Skeletal muscle satellite cell (primary cell): ENCODE results near the gene DCC.

ENCODE experiments used
- H3K27me3 ChIP-seq: 2 replicates; pipeline ENCODE4 v1.7.0; 2013; ENCODE audit warnings: low read length; ENCODE audit not compliant: control insufficient read depth, insufficient read depth
- H3K36me3 ChIP-seq: 2 replicates; pipeline ENCODE4 v1.7.0; 2013; ENCODE audit warnings: mild to moderate bottlenecking, control low read depth, low read length; ENCODE audit not compliant: insufficient read depth
- H3K4me1 ChIP-seq: 2 replicates; pipeline ENCODE4 v1.7.0; 2013; ENCODE audit warnings: low read length; ENCODE audit not compliant: control insufficient read depth, insufficient read depth
- H3K4me2 ChIP-seq: 2 replicates; pipeline ENCODE4 v1.7.0; 2013; ENCODE audit warnings: mild to moderate bottlenecking, low read length
- H3K4me3 ChIP-seq: 2 replicates; pipeline ENCODE4 v1.7.0; 2013; ENCODE audit warnings: low read length
- H3K9ac ChIP-seq: 2 replicates; pipeline ENCODE4 v1.7.0; 2013; ENCODE audit warnings: mild to moderate bottlenecking, low read depth, low read length, moderate library complexity
- H3K9me3 ChIP-seq: replicated peaks from 2 replicates; pipeline ENCODE4 v1.7.0; 2013; ENCODE audit warnings: mild to moderate bottlenecking, control low read depth, low read length

Gene DCC

DNA sequence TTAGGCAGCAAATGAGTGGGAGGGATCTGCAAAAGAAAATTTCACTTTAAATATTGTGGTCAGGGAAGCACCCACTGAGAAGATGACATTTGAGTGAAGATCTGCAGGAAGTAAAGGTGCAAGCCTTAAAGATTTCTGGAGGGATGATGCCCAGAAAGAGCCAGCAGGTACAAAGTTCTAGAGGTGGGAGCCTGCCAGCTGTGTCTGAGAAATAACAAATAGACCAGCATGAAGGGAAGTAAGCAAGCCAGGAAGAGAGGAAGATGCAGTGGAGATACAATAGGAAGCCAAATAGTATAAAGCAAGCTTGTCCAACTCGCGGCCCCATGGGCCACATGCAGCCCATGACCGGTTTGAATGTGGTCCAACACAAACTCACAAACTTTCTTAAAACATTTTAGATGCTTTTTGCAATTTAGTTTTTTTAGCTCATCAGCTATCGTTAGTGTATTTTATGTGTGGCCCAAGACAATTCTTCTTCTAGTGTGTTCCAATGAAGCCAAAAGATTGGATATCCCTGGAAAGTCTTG, 489.9 kb downstream of the DCC start:
- Histone ChIP-seq H3K4me3 (no peak overlapping the region), H3K36me3 (no peaks in the 10 kb centered on the region), H3K9ac (no peak overlapping the region), H3K9me3 (no peaks in the 10 kb centered on the region), H3K27me3 (no peaks in the 10 kb centered on the region), H3K4me1 (no peaks in the 10 kb centered on the region), H3K4me2 (no peak overlapping the region)

GRCh38 chr18:52844323-52844722, 504.3 kb downstream of the DCC start:
- H3K9ac ChIP-seq, result no peak overlapping the region
- H3K4me3 ChIP-seq, result no peak overlapping the region
- no peaks in the 10 kb centered on the region for H3K4me1 ChIP-seq
- no peaks in the 10 kb centered on the region for H3K27me3 ChIP-seq
- no peak overlapping the region for H3K4me2 ChIP-seq
- H3K9me3 ChIP-seq, result peaks cover 13% of the 10 kb centered on the region
- no peaks in the 10 kb centered on the region for H3K36me3 ChIP-seq

GRCh38 chr18:52845036-52845435, 505.0 kb downstream of the DCC start:
- Histone ChIP-seq H3K4me3 (no peak overlapping the region), H3K9me3 (peaks cover 13% of the 10 kb centered on the region), H3K27me3 (no peaks in the 10 kb centered on the region), H3K4me1 (no peaks in the 10 kb centered on the region), H3K9ac (no peak overlapping the region), H3K36me3 (no peaks in the 10 kb centered on the region), H3K4me2 (no peak overlapping the region)

- no peaks in the 10 kb centered on the region for H3K27me3 ChIP-seq
- H3K9ac ChIP-seq, result no peak overlapping the region
- H3K4me3 ChIP-seq, result no peak overlapping the region
- H3K4me2 ChIP-seq, result no peak overlapping the region
- no peaks in the 10 kb centered on the region for H3K36me3 ChIP-seq
- no peaks in the 10 kb centered on the region for H3K4me1 ChIP-seq
- peaks cover 5% of the 10 kb centered on the region for H3K9me3 ChIP-seq
These were observed 510.1 kb downstream of the DCC start for GRCh38 chr18:52850031-52850560.

GRCh38 chr18:52861558-52861957, 521.6 kb downstream of the DCC start:
- peaks cover 8% of the 10 kb centered on the region for H3K9me3 ChIP-seq
- no peak overlapping the region for H3K9ac ChIP-seq
- H3K36me3 ChIP-seq, result no peaks in the 10 kb centered on the region
- H3K4me1 ChIP-seq, result no peaks in the 10 kb centered on the region
- no peaks in the 10 kb centered on the region for H3K27me3 ChIP-seq
- H3K4me2 ChIP-seq, result no peak overlapping the region
- H3K4me3 ChIP-seq, result no peak overlapping the region

DNA sequence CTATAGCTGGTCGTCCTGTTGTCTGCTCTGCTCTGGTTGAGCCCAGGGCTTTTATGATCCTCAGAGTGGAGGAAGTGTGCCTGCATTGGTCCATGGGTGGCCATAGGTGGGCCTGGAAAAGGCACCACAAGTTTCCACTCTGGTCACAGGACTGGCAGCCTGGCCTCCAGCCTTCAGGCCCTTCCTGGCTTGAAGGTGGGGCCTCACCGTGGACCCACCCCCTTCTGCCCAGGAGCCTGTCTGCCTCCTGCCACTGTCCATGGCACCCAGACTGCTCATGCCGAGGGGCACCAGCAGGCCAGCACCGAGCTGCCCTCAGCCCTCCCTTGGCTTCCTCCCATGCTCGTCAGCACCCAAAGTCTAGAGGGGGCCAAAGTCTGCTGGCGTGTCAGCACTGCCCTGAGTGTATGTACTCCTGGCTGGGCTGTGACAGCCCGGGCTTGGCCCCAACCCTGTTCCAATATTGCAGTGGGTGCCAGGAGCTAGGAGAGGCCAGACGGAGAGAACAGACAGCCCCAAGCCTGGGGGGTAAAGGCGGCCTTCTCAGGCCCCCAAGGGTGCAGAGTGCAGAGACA, 529.4 kb downstream of the DCC start:
- Histone ChIP-seq H3K4me3 (no peak overlapping the region), H3K9ac (no peak overlapping the region), H3K36me3 (no peaks in the 10 kb centered on the region), H3K27me3 (no peaks in the 10 kb centered on the region), H3K9me3 (peaks cover 20% of the 10 kb centered on the region), H3K4me1 (no peaks in the 10 kb centered on the region), H3K4me2 (no peak overlapping the region)

DNA sequence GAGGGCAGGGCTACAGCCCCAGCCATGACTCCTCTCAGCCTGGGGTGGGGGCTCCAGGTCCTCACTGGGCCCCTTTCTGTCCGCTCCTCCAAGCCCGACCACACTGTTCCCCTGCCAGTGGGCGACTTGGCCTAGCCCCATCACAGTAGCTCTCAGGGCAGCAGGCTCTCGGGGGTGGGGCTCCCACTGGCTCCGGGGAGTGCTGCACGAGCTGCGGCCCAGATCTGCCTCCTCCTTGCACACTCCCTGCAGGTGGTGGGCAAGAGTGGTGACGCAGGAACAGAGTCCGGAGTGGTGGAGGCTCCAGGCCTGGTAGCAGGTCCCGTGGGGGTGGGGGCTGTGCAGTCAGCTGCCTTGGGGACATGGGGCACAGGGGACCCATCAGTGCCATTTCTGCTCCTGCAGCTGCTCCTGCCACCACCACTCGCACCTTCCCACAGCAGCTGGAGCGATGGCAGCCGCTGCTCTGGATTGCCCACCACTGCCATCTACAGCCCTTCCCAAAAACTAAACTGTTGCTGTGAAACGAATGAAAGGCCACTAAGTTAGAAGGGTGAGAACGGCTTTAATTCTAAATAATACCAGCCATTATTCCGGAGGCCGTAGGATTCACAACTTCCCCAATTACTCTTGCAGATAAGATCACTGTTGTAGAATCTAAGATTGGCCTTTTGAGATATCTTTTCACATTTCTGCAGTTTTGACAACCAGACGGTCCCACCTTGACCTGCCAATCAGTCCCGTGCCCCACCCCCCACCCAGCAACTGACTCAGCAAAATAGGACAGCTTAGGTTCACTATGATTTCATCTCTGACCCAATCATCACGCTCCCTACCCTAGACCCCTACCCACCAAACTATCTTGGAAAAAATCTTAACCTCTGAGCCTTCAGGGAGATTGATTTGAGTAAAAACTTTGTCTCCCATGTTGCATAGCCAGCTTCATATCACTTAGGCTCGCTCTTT, 530.2 kb downstream of the DCC start:
- Histone ChIP-seq H3K9me3 (peaks cover 20% of the 10 kb centered on the region), H3K4me3 (no peak overlapping the region), H3K9ac (no peak overlapping the region), H3K4me1 (no peaks in the 10 kb centered on the region), H3K36me3 (no peaks in the 10 kb centered on the region), H3K27me3 (no peaks in the 10 kb centered on the region), H3K4me2 (no peak overlapping the region)

- no peaks in the 10 kb centered on the region for H3K36me3 ChIP-seq
- H3K4me2 ChIP-seq, result no peak overlapping the region
- no peak overlapping the region for H3K4me3 ChIP-seq
- peaks cover 14% of the 10 kb centered on the region for H3K9me3 ChIP-seq
- H3K27me3 ChIP-seq, result no peaks in the 10 kb centered on the region
- H3K4me1 ChIP-seq, result no peaks in the 10 kb centered on the region
- H3K9ac ChIP-seq, result no peak overlapping the region
These were observed 534.8 kb downstream of the DCC start for GRCh38 chr18:52874774-52875173.

DNA sequence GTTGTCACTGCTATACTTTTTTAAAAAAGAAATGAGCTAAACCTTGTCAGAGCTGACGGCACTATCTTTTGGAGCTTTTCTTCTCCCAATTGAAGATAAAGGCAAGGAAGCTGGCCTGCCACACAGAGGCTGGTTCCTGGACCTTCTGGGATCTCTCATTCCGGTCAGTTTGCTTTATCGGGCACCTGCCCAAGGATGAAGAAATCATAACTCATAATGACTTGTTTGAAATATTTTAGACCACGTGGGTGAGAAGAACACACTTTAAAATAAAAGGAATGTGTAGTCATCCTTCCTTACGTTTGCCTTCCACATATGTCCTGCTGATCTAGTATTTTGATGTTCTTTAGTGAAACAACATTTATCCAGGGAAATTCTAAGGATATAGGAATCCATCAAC, 535.7 kb downstream of the DCC start:
- H3K4me1 ChIP-seq, result no peaks in the 10 kb centered on the region

DNA sequence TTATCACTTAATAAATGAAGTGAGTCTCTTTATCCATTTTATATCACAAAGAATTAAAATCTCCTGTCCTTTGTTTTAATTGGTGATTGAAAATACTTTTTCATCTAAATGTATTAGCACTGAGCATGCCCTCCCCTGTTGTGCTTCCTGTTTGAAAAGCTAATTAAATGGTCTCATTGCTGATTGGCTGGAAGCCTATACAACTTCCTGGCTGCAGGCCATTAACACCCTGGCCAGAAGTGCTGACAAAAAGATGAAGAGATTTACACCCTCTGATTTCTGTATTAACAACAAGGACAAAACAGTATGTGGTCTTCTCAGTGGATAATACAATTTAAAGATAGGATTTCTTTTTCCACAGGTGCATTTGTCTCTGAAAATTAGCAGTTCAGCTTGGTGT, 548.0 kb downstream of the DCC start:
- H3K4me1 ChIP-seq, result no peaks in the 10 kb centered on the region
- no peak overlapping the region for H3K4me2 ChIP-seq
- H3K9ac ChIP-seq, result no peak overlapping the region

More for the DNA sequence above, 535.7 kb downstream of the DCC start:
- H3K9me3 ChIP-seq, result peaks cover 11% of the 10 kb centered on the region
- H3K4me3 ChIP-seq, result no peak overlapping the region
- H3K4me2 ChIP-seq, result no peak overlapping the region
- H3K9ac ChIP-seq, result no peak overlapping the region
- H3K36me3 ChIP-seq, result no peaks in the 10 kb centered on the region
- H3K27me3 ChIP-seq, result no peaks in the 10 kb centered on the region

DNA sequence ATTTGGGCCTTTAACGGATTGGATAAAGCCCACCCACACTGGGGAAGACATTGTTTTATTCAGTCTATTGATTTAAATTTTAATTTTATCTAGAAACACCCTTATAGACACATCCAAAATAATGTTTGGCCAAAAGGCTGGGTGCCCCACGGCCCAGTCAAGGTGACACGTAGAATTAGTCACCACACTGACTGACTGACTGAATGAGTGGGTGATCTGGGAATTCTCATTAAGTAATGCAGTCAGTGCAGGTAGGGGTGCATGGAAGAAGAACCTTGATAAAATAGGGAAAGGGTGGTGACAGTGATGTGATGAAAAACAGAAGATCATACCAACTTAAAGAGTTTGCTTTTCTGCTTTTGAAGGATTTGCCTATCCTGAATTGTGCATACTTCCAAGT, 554.8 kb downstream of the DCC start:
- Histone ChIP-seq H3K27me3 (no peaks in the 10 kb centered on the region), H3K9ac (no peak overlapping the region), H3K4me3 (no peak overlapping the region), H3K4me2 (no peak overlapping the region), H3K36me3 (no peaks in the 10 kb centered on the region), H3K9me3 (peaks cover 9% of the 10 kb centered on the region), H3K4me1 (no peaks in the 10 kb centered on the region)

More for the DNA sequence above, 548.0 kb downstream of the DCC start:
- Histone ChIP-seq H3K36me3 (no peaks in the 10 kb centered on the region), H3K27me3 (no peaks in the 10 kb centered on the region), H3K9me3 (peaks cover 13% of the 10 kb centered on the region), H3K4me3 (no peak overlapping the region)
